ENCODE data around the gene ATOX1.
"Not testable (repeated sequence)": the region's sequence is repeated elsewhere in the genome, so short reads cannot be mapped to it uniquely, and the experiment has no call there.

ATOX1 gene

DNA sequence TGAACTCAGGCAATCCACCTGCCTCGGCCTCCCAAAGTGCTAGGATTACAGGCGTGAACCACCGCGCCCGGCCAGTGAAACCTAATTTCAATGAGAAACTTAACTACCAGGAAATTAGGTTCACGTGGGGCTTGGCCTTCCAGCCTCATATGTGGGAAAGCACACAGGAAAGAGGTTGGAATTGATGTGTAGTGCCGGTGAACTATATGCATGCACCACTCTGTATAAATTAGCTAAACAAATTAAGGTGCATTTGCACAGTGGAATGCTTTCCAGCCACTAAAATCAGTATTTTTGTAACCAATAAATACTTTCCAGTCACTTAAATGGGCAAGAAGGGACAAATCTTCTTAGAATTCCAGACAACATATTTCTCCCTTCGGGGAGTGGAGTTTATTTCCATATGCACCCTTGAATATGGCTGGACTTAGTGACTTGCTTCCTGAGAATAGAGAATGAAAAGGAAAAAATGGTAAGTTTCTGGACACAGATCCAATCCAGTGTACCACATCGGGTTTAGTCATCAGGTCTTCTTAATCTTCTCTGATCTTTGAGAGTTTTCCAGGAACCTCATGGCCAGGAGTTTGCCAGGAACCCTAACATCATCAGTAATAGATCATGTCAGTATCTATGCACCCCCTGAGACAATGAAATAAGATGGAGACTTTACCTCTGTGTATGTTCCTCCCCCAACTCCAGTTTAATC, 24.9 kb downstream of the ATOX1 start:
- no peak for DNase-seq

DNA sequence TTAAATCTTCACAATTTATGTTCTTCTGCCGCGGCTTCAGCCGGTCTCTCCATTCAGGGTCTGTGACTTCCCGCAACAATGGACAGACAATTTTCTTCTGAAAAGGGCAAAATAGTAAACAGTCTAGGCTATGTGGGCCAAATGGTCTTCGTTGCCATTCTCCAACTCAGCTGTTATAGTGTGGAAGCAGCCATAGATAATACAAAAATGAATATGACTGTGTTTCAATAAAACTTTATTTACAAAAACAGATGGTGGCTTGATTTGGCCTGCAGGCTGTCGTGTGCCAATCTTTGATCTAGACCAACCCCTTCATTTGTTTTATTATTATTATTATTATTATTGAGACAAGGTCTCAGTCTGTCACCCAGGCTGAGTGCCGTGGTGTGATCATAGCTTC, 28.1 kb downstream of the ATOX1 start:
- DNase-seq: no peak

DNA sequence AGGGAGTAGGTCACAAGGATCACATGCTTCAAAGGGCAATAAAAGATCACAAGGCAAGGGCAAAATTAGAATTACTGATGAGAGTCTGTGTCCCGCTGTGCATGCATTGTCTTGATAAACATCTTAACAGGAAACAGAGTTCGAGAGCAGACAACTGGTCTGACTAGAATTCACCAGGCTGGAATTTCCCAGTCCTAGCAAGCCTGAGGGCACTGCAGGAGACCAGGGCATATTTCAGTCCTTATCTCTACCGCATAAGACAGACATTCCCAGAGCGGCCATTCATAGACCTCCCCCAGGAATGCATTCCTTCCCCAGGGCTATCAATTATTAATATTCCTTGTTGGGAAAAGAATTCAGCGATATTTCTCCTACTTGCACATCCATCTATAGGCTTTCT, 28.8 kb downstream of the ATOX1 start:
- not testable (repeated sequence) for DNase-seq

DNA sequence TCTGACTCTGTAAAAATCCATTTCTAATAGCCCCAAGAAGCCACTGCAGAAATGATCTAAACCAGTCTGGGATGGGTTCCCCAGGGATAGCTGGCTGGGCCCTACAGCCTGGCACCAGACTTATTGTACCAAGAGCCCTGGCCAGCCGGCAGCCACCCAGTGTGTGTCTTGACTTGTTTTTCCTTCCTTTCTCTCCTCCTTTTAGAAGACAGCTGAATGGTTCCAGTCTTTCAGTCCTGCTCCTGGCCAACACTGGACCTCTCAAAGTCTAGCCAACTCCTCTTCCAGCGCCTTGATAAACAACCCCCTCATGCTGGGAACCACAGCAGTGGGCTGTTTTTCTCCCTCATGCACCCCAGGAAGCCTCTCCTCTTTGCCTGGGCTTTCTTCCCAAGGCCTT, 34.1 kb downstream of the ATOX1 start:
- DNase-seq: no peak

DNA sequence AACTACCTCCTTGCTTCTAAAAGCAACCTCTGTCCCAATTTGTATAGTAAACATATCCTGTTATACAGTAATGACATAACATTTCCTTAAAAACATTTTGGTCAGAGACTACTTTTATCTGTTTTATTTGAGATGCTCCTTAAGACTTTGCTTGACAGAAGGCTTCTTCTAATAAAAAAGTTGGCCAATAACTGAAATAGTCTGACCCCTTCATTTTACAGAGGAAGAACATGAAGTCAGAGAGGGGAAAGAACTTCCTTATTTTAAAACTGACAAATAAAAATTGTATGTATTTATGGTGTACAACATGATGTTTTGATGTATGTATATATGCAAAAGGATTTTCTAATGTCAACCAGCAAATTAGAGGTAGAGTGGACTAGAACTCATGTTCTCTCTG, 35.9 kb downstream of the ATOX1 start:
- DNase-seq: no peak

DNA sequence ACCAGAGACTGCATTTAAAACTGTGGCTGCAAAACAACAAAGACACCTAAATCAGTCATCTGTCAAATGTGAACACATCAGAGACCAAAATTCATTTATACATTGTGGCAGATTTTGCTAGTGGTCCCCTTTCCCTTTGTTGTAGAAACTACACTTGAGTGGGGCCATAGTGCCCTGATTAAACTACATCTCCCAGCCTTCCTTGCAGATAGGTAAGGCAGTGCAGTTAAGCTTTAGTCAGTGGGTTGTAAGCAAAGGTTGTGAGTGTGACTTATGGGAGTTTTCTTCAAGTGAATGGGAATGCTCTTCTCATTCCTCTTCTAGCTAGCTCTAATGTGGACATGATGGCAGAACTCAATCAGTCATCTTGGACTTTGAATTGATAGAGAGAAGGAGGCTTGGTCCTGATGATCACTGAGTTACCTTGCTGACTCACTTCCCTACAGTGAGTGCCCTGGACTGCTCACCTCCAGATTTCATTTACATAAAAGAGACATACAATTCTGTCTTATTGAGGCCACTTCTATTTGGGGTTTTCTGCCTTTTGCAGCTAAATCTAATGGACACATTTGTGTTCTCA, 36.5 kb downstream of the ATOX1 start:
- no peak for DNase-seq

DNA sequence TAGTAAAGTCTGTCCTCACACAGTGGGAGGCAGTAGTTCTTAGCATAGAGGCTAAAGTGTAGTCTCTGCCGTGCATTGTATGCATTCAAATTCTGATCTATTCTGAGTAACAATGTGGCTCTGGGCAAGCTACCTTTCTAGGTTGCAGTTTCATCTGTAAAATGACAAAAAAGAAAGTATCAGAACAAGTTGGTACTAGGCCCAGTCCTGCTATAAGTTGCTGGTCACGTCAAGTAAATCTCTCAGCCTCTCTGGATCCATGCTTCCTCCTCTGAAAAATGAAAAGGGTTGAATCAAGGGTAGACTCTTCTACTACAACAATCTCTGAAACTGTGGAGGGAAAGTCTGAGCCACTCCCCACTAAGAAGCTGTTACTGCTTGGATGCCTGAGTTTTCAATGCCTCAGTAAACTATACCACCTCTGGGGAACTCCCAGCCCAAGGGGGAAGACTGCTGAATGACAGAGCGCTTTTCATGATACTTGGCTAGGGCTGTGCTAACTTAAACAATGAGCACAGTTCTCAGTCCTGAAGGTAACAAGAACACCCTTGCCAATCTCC, 37.3 kb downstream of the ATOX1 start:
- DNase-seq: no peak

DNA sequence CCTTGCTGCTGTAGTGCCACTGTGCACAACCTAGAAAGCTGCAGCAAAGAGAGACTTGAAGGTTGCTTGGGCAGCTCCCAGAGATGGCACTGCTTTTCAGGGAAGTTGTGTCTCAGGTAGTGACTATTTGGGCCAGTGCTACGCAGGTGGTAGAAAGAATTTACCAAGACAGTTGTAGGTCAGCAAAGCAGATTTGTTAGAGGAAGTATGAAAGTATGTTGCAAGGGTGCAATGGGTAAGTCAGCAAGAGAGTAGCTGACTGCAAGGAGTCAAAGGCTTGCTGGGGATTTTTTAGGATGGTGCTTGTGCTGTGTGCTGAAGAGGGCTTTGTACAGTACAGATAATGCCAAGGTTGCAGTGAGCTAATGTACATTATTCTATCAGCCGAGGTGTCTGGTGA, 38.2 kb downstream of the ATOX1 start:
- DNase-seq: no peak

DNA sequence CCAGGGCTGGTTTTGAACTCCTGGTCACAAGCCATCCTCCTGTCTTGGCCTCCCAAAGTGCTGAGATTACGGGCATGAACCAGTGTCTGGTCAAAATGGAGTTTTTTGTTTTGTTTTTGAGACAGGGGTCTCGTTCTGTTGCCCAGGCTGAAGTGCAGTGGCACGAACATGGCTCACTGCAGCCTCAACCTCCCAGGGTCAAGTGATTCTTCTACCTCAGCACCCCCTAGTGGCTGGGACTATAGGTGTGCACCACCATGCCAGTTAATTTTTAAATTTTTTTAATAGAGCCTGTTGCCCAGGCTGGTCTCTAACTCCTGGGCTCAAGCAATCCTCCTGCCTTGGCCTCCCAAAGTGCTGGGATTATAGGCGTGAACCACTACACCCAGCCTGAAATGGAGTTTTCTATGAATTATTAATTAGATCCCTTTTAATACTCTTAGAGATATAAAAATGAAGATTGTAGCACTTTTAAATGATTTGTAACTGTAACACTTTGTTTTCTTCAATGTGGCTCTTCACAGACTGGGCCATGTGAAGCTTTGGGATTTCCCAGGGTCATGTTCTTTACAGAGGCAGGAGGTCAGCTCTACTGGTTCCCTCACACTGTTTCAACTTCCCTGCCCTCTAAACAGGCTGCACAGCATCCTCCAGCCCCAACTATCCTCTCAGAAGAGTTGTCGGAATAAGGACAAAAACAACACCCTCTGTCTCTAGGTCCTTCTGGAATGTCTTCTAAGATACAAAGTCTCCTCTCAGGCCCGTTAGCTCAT, 39.0 kb downstream of the ATOX1 start:
- DNase-seq: no peak

DNA sequence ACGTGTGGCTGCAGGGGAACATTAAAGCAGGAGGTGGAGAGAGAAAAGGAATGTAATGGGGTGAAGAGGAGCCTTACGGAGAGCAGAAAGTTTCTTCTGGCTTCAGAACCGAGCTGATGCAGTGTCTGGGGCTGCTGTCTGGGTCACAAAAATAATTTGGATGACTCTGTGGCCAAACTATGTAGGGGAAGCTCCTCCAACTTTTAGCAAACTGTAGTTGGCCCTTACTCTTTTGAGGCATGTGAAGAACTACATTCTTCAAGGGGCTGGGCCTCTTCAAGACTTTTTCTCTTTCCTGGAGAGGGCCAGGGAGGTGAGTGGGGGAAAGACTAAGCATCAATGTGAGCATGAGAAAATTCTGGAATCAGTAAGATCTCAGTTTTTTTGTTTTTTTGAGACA, 39.8 kb downstream of the ATOX1 start:
- DNase-seq: no peak

DNA sequence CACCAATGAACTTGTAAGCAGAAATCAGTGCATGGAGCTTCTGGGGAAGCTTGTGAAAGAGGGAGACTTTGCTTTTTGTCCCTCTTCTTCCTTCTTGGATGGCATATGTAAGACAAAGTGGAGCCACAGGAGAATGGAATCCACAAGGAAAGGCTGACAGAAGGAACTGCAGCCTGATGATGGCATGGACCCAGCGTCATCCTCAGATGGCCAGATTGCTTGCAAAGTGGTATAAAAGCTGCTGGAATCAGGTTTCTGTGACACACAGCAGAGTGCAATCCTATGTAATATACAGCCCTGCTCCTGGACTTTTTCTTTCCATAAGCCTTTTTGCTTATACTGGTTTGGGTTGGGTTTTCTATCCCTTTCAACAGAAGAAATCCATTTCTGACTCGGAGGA, 40.3 kb downstream of the ATOX1 start:
- DNase-seq: no peak

DNA sequence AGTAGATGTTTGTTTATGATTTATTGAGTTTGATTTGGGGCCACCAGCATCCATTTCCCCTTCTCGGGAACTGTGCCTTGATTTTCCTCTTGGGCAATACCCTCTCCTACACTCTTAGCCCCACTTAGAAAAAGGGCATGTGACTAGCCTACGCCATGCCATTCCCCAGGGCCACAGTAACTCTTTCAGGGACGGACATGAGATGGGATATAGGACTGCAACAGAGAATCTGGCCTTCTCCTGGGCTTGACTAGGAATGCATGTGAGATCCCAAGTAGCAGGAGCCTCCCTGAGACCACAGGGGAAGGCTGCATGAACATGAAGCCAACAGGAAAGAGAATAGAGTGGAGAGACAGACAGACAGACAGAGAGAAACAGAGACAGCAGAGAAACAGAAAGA, 41.0 kb downstream of the ATOX1 start:
- no peak for DNase-seq

DNA sequence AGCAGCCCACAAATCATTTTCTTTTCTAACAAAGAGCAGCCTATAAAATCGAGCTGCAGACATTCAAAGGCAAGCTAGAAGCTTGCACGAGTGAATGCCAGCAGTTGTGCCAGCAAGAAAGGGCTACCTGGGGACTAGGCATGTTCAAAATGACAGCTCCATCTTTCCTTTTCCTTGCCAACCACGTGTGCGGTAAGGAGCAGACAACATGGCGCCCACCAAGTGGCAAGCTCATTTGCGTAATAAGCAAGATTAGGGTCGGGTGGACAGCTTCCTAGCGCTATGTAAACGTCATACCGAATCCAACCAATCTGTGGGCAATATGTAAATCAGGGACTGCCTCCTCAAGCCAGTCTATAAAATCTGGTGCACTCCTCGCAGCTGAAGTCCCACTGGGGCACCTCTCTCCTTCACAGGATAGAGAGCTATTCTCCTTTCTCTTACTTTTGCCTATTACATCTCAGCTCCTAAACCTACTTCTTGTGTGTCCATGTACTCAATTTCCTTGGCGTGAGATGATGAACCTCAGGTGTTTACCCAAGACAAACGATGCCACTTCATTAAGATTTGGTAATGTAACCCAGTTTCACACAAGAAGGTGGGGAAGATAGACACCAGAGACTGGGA, 49.2 kb downstream of the ATOX1 start:
- no peak for DNase-seq

DNA sequence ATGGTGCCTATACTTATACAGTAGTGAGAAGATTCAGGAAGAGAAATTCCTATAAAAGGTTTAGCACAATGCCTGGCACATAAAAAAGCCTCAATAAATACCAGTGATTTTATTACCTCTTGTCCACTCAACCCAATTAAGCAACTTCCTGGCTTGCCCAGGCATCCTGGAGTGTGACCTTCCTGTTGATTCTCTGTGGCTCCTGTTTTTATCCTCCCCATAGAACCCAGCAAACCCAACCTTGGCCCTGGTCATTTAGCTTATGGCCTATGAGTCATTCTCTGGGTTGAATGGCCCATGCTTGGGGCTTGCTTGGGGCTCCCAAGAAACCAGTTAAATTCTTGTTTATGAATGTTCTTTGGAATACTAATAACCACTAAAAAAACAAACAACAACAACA, 50.3 kb downstream of the ATOX1 start:
- DNase-seq: no peak

DNA sequence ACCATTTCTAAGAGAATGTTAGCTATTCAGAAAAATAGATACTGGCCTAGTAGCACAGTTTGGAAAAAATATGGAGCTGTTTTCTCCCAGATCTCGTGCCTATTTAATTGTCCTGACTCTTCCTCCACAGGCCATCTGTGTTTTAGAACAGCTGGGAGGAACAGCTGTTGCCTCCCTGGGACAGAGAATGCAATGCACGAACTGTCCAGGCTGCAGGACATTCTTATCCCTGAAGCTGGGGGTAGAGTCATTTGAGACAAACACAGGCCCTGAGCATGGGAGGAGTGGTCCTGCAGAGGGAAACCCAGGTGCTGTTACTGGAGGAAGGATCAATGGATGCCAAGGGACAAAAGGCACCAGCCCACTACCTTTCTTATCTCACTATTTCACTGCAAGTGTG, 50.9 kb downstream of the ATOX1 start:
- DNase-seq: no peak

DNA sequence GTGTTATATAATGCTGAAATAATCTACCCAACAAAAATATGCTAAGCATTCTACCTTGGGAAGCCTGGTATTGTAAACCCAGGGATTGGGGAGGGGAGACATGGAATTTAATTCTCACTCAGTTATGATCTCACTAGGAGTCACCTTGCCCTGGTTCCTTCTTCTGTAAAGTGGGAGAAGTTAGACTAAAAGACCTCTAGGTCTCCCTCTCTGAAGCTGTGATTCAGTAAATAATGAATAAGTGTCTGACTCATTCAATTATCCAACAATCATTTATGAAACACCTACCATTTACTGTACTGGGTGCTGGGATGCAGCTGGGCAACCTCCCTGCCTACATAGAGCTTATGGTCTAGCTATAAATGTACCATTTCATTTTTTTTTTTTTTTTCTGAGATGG, 51.5 kb downstream of the ATOX1 start:
- no peak for DNase-seq

DNA sequence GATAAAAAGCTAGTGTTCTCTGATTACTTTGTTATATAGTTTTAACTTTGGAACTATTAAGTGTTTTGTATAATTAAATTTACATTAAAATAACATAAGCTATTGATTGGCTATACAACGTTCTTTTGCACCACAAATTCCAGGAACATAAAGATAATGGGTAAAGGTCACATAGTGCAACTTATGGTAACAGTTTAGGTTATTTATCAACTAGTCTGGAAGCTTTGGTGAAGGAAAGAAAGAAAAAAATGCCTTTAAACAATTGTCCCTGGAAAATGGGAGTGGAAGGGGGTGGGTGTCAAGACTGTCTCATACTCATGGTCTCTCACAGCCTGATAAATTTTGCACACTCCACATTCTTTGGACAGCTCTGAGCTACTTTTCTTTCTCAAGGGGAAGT, 54.7 kb downstream of the ATOX1 start:
- no peak for DNase-seq

DNA sequence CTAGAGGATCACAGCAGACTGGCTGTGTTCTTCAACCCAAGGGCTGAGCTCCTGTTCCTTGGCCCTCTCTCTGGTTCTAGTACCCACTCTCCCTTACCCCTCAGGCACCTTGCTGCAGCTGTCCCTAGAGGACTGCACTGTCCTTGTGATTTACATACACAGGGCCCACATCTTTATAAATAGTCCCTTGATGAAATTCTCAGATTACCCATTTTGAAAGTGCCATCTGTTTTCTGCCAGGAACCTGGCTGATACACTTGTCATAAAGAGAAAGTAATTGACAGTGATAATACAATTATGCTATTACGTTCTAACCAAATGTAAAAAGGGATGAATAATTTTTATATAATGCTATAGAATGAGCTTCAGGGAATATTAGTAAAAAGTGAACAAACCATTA, 55.2 kb downstream of the ATOX1 start:
- no peak for DNase-seq

DNA sequence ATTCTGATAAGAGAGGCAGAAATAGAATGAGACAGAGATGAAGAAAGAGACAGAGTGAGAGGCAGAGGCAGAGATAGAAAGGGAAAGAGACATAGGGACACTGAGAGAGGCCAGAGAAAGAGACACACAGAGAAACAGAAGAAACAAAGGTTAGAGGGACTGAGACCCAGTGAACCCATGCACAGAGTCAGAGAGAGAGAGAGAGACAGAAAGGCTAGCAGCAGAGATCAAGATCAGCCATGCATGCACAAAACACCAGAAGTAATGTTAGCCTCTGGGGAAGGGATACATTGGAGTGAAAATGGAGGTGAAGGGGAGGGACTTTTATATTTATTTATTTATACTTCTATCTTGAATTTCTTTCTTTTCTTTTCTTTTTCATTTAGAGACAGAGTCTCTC, 57.6 kb downstream of the ATOX1 start:
- DNase-seq: no peak

DNA sequence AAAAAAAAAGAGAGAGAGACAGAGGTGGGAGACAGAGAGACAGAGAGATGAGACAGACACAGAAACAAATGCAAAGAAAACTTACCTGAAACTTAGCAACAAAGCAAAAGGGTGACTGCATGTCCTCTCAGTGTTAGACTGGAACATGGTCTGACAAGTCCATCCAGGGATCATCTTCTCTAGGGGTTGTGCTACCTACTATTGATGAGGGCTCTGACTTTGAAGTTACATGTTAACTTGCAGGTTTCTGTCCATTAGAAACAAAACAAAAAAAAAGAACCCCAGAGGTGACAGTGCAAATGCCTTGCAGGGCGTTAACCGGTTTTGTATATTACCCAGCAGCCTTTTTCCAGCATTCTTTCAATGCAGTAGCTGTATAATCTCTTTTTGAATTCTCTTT, 58.1 kb downstream of the ATOX1 start:
- no peak for DNase-seq

DNA sequence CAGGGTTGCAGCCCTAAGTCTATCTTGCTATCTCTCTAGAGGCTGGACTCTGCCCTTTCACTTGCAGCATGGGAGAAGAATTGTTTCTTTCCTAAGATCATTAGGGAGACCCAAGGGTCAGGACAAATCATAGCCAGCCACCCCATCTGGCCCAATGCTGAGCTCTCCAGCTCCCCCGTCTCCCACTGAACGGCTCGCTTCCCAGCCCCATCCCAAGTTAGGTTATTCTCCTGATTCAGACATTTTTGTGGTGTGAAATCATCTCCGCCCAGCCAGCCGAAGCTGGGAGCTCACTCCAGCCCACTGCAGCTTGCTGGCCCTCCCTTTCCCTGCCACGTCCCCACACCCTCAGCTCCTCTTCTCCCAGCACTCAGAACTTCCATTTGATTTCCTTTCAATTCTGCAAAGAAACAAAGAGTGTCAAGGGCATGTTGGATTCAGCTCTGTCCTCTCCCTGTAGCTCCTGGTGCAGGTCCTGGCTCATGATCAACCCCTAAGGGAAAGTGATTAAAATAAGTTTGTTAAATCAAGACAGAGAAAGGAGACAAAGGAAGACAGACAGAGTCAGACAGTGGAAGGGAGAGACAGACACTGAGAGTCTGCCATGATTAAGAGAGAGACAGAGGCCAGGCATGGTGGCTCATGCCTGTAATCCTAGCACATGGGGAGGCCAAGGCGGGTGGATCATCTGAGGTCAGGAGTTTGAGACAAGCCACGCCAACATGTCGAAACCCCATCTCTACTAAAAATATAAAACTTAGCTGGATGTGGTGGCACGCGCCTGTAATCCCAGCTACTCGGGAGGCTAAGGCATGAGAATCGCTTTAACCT, 59.1 kb downstream of the ATOX1 start:
- no peak for DNase-seq

DNA sequence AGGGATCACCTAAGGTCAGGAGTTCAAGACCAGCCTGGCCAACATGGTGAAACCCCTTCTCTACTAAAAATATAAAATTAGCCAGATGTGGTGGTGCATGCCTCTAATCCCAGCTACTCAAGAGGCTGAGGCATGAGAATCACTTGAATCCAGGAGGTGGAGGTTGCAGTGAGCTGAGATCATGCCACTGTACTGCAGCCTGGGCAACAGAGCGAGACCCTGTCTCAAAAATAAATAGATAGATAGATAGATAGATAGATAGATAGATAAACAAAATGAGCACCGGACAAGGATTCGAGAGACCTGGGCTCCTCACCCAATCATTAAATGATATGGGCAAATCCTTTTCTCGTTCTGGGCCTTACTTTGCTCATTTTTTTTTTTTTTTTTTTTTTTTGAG, 60.4 kb downstream of the ATOX1 start:
- not testable (repeated sequence) for DNase-seq

DNA sequence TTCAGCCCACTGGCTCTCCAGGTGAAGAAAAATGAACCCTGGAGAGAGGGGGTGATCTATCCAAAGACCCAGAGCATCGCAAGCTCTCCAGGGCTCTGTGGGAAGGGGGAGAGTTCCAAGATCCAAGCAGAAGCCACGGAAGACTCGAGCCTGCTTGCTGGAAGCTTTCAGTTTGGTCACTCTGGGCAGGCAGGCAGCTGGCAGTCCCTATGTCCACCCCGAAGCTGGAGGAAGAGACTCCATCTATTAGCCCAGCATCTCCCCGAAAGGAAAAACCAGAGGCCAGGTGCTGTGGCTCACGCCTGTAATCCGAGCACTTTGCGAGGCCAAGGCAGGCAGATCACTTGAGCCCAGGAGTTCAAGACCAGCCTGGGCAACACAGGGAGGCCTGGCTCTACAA, 61.0 kb downstream of the ATOX1 start:
- DNase-seq: no peak

Data from activated gamma-delta T cell (primary cell).